GM18511 (cell line): ENCODE data around the gene PSMC1.
"Not testable (repeated sequence)": the region's sequence is repeated elsewhere in the genome, so short reads cannot be mapped to it uniquely, and the experiment has no call there.

Experiments used
- ATAC-seq: cut with Tn5 transposase; IDR thresholded peaks from one replicate; pipeline ENCODE4 v1.9.1; 2021; ENCODE audit warnings: mild to moderate bottlenecking, moderate library complexity; ENCODE audit not compliant: unreplicated experiment

Gene PSMC1

GRCh38 chr14:90256354-90257131 lies at the start of gene PSMC1:
Gene PSMC1, plus strand, starts transcription at chr14:90256553. Its CDS starts 45 bp downstream, at chr14:90256598.
- peak; percentile 99 for ATAC-seq

- no peak for ATAC-seq
Measured at GRCh38 chr14:90213099-90213748, 43.1 kb upstream of the PSMC1 start.

DNA sequence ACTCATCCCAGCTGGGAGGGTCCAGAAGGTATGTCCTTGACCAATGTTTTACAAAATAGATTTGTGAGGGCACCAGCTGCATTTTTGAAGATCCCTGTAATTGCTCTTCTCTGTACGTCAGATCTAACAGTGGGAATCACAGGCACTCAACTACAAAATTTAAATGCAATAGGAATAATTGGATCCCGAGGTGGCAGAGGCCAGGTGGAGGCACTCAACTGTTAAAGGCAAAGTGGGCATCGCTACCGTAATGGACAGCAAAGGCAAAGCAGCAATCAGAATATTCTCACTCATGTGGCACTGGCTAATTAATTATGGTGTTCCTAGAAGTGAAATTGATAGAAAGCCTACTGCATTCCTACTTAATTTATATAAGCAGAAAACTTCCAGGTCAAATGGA lies 27.9 kb upstream of the PSMC1 start:
- no peak for ATAC-seq

GRCh38 chr14:90229942-90230341 lies 26.4 kb upstream of the PSMC1 start:
- ATAC-seq = not testable (repeated sequence)

- peak; percentile 69 for ATAC-seq
Measured at GRCh38 chr14:90235179-90235976, 21.0 kb upstream of the PSMC1 start.

DNA sequence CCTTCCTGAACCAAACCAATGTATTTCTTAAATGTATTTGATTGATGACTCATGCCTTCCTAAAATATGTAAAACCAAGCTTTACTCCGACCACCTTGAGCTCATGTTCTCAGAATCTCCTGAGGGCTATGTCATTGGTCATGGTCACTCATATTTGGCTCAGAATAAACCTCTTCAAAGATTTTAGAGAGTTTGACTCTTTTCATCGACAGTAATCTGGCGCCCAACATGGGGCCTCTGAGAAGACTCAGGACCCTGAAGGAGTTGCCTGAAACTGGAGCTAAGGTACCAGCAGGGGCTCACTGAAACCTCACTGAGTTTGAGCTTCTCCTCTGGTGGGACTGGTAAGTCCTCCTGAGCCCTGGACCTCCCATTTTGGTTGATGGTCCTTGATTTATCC lies 17.2 kb upstream of the PSMC1 start:
- no peak for ATAC-seq

DNA sequence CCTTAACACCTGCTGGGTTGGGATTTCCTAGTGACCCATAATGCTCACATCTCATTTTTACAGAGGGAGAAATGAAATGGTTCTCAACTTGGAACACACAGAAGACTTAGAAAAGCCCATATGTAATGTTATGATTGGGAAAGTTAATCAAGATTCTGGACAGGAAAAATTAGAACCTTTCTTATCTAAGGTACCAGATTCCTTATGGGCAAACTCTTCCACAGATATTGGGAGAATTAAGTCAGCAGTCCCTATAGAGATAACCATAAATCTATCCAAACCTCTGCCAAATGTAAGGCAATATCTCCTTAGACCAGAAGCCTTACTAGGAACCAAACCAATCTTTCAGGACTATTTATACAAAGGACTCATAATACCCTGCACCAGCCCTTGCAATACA lies 13.9 kb upstream of the PSMC1 start:
- no peak for ATAC-seq

DNA sequence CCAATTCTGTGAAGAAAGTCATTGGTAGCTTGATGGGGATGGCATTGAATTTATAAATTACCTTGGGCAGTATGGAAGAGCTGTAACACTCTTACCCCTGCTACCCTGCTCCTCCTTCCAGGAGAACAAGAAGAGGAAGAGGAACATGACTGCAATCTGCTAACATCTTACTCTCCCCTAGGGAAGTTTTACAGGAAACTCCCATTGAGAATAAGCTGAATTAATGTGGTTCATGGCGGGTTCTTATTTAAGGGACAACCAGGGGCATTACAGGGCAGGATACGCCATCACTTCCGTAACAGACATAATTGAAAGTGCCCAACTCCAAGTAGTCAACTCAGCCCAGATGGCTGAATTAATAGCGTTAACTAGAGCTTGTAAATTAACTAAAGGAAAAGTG lies 9.4 kb upstream of the PSMC1 start:
- ATAC-seq = no peak

GRCh38 chr14:90247441-90247840 lies 8.9 kb upstream of the PSMC1 start:
- ATAC-seq = not testable (repeated sequence)

DNA sequence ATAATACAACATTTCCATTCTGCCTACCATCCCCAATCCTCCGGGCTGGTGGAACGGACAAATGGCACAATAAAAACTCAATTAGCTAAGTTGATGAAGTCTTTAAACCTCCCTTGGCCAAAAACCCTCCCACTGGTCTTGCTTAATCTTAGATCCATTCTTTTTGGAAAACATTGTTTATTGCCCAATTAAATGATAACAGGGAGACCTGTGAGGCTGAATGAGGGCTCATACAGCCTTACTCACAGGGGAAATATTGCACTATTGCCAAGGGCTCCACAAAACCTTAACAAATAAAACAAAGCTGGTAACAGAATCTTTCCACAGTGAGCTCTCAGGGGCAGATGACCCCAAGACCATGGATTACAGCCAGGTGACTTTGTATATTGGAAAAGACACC lies 7.8 kb upstream of the PSMC1 start:
- ATAC-seq = no peak

GRCh38 chr14:90253826-90254225 lies 2.5 kb upstream of the PSMC1 start:
- no peak for ATAC-seq

DNA sequence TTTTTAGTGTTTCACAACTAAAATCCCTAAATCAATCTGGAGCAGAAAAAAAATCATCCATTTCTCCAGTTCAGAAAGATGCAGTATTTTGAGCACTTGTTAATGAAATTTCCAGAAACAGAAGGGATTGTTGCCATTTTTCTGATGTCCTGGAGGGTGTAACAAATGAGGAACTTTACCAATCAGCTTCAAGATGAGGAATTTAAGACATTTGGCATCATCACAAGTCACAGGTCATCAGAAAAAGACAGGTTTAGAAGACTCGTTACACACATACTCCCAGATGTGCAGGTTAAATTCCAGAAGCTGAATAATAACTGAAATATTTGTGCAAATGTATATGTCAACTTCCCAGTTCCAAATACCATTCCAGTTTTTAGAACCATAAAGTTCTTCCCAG lies 482 bp upstream of the PSMC1 start:
- ATAC-seq = no peak

GRCh38 chr14:90263748-90264449 lies 7.5 kb downstream of the PSMC1 start:
- ATAC-seq = peak; percentile 88

DNA sequence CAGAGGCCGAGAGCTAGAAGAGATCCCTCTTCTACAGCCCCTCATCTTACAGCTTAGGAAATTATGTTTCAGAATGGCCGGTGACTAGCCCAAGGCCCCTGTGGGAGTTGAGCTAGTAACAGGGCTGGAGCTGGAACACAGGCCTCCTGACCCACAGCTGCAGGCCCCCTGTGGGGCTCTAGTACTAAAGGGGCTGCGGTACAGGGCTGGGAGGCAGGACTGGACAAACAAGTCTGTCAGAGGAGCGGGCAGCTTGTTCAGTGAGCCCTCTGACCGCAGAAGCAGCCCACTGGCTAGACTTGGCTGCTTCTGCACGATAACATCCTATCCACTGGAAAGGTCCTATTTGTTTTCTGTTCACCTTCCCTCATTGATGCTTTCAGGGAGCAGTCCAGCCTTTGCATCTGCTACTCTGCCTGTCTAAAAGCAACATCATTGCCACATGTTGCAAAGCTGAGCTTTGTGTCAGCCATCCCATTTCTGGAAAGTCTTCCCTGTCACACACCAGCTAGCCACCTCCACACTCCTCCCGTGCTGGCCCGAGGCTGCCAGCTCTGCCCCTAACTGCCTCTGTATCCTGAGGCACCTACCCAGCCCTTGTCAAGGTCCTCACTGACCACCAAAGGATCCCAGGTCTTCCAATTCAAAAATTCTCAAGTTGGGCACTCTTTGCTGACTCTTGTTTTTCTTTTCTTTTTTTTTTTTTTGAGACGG lies 10.2 kb downstream of the PSMC1 start:
- ATAC-seq = no peak

DNA sequence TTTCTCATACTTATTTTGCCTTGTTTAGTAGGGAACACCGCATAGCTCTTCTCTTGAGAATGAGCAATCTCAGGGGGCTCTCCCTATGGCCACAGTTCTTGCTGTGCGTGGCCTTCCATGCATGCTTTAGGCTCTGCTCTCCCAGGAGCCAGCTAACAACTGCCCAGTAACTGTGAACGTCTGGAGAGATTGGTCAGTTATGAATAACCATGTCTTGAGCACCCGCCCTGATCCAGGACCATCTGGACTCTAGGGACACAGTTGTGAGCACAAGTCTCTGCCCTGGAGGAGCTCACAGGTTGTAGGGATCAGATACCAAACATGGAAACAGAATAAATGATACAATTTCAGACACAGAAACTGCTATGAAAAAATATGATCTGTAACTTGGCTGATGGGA lies 12.1 kb downstream of the PSMC1 start:
- no peak for ATAC-seq

GRCh38 chr14:90272523-90272922 lies 16.2 kb downstream of the PSMC1 start:
- ATAC-seq = no peak

- ATAC-seq = no peak
Measured at GRCh38 chr14:90273532-90273931, 17.2 kb downstream of the PSMC1 start.

GRCh38 chr14:90274019-90274418 lies 17.7 kb downstream of the PSMC1 start:
- ATAC-seq = no peak

GRCh38 chr14:90274808-90275457 lies 18.6 kb downstream of the PSMC1 start:
- ATAC-seq = no peak

- no peak for ATAC-seq
Measured at GRCh38 chr14:90275458-90275814, 19.1 kb downstream of the PSMC1 start.
